NCI-H510A treated with DMSO at 0.1 percent for 48 hours (cell line): ENCODE data around the gene APRT.
"Not testable (repeated sequence)": the region's sequence is repeated elsewhere in the genome, so short reads cannot be mapped to it uniquely, and the experiment has no call there.

Experiments
- DNase-seq: peaks from one replicate; lab custom pipeline; 2025; lab: John Stamatoyannopoulos, UW

The APRT gene

DNA sequence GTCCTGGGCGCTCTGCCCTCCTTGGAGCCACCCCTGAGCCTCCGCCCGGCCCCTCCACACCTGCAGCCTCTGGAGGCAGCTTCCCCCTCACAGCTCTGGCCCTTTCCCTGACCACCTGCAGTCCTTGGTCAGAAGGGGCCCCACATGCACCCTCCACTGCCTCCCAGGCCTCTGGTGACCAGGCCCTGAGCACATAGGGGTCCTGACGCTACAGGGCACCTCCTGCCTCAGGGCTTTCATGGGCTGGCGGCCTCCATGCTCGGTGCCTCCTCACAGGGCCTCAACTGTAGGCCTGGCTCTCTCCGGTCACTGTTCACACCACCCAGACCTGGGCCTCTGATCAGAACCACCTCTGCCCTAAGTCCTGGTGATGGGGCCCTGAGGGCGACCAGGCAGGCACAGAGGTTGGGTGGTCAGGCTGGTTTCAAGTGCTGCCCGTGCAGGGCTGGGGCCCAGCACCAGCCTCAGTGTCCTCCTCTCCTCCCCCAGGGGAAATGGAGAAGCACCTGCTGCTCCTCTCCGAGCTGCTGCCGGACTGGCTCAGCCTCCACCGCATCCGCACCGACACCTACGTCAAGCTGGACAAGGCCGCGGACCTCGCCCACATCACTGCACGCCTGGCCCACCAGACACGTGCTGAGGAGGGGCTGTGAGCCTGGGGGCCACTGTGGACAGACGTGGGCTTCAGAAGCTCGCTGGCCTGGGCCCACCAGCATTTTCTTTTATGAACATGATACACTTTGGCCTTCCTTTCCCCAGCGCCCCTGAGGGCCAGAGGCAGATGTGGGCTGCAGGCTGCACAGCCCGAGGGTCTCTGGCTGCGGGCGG, 3.9 kb downstream of the APRT start:
- DNase-seq = no peak

DNA sequence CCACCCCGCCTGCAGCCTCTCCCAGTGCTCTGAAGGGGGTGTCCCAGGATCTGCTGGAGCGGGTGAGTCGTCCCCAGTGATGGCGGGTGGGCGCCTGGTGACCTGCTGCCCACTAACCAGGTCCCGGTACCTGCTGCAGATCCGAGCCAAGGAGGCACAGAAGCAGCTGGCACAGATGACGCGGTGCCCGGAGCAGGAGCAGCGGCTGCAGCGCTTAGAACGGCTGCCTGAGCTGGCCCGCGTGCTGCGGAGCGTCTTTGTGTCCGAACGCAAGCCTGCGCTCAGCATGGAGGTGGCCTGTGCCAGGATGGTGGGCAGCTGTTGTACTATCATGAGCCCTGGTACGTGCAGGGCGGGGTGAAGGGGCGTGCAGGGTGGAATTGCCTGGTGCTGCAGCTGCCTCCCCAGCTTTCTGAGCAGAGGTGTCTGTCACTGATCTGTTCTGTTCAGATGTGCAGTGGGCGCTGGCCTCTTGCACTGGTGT, 4.5 kb downstream of the APRT start:
- DNase-seq = no peak

DNA sequence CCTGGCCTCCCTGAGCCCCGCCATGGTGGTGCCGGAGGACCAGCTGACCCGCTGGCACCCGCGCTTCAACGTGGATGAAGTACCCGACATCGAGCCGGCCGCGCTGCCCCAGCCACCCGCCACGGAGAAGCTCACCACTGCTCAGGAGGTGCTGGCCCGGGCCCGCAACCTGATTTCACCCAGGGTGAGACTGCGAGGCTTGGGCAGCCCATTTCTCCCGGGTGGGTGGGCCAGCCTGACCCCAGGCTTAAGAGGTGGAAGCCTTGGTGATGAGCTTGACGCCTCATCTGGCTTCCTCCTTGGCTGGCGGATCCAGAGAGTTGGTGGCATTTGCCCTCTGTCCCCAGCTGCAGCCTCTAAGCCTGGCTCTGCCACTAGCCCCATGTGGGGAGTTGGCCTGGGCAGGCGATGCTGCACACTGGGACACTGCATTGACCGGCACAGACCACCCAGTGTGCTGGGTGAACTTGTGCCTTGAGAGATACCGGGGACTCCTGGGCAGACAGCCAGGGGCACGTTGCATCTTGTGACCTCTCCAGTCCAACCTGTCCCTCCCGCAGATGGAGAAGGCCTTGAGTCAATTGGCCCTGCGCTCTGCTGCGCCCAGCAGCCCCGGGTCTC, 5.1 kb downstream of the APRT start:
- no peak for DNase-seq

DNA sequence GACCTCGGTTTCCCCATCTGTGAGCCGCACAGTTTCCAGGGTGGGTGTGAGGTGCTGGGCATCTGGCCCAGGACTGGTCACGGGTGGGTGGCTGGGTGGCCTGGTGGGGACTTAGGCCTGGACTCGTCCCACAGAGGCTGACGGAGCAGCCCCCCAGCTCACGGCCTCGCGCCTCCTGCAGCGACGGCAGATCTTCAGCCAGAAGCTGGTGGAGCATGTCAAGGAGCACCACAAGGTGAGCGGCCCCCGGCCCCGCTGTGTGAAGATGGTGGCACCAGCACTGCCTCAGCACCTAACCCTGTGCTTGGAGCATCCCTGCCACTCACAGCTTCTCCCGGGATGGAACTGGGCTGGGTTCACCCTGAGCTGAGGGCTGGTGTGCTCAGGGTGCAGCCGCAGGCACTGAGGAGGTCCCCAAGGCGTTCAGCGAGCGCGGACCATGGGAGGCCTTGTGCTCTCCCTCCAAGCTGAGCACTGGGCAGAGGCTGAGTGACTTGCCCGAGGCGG, 5.8 kb downstream of the APRT start:
- no peak for DNase-seq

DNA sequence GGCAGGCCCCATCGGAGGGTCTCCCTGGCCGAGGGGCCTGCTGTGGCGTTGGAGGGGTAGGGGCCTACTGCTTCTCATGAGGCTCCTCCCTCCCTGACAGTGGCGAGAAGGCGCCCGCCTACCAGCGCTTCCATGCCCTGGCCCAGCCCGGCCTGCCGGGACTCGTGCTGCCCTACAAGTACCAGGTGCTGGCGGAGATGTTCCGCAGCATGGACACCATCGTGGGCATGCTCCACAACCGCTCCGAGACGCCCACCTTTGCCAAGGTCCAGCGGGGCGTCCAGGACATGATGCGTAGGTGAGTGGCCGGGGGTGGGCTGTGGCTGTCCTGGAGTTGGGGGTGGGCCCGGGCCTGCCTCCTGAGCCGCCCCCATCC, 6.4 kb downstream of the APRT start:
- DNase-seq = no peak

DNA sequence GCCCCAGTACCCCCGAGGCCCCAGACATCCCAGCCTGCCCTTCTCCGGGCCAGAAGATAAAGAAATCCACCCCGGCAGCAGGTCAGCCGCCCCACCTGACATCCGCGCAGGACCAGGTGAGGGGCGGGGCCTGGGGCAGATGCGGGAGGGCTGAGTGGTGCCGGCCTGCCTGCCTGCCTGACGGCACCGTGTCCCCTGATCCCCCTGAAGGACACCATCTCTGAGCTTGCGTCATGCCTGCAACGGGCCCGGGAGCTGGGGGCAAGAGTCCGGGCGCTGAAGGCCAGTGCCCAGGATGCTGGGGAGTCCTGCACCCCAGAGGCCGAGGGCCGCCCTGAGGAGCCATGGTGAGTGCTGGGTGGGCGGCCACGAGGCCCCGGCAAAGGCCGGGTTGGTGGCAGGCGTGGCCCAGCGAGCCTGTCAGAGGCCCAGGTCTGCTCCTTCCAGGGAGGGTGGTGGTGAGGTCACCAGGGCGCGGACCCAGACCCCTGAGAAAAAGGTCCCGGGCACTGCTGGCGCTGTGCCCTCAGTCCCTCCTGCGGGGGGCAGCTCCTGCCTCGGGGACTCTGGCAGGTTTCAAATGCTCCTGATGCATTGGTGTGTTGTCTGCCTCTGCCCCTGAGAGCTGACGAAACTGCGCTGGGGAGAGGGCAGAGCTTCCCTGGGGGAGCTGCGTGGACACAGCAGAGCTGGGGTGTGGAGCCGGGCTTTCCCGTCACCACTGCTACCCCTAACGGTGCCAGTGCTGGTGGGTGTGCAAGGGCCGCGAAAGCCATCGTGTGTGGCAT, 7.0 kb downstream of the APRT start:
- peak; percentile 26 for DNase-seq

DNA sequence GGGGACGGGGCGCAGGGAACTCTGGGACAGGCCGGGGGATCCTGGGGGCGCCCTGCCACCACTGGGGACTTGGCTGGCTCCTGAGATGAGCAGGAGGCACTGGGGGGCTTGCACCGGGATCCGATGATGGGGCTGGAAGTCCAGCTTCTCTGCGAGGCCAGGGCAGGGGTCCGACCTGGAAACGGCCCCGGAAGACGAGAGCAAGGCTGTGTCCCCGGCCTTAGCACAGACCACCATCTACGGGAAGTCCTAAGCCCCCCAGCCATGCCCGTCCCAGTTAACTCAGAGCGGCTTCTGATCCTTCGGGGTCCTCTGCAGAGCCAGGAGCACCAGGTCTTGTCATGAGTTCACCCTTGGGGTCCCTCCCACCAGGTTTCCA, 7.6 kb downstream of the APRT start:
- DNase-seq = no peak

DNA sequence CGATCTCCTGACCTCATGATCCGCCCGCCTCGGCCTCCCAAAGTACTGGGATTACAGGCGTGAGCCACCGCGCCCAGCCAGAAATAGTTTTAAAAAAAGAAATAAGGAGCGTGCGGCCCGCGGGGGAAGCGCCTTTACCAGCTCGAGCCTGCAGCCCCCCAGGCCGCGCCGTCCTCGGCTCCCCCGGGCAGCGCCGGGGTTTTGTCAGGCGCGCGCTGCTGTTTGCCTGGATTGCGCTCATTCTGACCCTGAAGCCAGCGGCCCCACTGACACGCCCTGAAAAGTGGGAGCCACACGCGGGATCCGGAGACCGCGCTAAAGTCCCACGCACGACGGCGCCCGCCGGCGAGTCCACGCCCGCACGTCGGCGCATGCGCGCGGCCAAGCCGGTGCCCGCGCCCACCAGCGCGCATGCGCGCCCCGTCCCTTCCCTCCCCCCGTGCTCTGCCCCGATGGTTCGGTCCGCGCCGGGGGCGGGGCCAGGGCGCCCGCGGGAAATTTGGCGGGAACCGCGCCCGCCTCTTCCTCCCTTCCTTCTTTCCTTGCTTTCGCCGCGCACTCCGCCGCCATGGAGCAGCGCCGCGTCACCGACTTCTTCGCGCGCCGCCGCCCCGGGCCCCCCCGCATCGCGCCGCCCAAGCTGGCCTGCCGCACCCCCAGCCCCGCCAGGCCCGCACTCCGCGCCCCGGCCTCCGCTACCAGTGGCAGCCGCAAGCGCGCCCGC, 8.3 kb downstream of the APRT start, which contains the start of gene CDT1:
Gene CDT1, plus strand, starts transcription at position 526 of the 724 bp plus-strand sequence. Its CDS starts 43 bp downstream, at position 569.
- peak; percentile 59 for DNase-seq

DNA sequence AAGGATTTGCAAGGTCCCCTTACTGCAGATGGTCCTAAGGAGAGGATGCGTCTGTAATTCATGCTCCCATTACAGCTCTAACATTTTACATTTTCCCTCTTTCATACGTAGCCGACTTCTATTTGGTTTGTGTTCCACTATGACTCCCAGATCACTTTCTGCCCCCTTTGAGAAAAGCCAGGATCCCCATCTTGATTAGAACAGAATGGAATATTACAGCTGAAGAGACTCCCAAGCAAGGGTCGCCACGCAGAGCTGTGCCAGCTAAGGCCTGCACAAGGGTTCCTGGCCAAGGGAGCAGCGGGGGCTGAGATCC, 11.5 kb downstream of the APRT start:
- DNase-seq = no peak

DNA sequence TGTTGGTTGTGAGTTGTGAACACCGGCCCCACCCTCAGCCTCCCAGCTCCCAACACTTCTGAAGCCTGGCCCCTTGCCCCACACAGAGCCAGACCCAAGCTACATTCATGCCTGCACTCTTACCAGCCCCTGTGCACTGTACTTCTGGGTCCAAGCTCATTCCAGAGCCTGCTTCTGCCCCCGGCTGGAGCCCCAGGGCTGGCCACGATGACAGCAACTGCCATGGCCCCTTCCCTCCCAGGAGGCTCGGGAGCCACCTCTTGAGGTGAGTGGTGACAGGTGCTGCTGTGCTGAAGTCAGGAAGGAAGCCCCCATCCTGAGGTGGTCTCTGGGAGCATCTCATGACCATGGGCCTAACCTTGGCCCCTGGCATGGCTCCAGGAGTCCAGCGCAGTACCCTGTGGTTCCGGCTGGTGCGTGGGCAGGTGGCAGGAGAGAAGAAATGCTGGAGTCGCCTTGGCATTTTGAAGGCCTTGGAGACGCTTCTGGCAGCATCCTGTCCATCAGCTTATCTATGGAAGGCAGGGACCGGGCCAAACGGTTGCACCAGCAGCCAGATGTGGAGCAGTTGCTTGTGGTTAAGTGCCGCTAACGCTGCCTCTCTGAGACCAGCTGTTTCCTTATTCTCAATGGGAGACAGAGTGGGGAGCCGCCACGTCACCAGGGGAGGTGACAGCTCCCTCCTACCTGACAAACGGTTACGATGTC, 12.0 kb downstream of the APRT start:
- DNase-seq = no peak

DNA sequence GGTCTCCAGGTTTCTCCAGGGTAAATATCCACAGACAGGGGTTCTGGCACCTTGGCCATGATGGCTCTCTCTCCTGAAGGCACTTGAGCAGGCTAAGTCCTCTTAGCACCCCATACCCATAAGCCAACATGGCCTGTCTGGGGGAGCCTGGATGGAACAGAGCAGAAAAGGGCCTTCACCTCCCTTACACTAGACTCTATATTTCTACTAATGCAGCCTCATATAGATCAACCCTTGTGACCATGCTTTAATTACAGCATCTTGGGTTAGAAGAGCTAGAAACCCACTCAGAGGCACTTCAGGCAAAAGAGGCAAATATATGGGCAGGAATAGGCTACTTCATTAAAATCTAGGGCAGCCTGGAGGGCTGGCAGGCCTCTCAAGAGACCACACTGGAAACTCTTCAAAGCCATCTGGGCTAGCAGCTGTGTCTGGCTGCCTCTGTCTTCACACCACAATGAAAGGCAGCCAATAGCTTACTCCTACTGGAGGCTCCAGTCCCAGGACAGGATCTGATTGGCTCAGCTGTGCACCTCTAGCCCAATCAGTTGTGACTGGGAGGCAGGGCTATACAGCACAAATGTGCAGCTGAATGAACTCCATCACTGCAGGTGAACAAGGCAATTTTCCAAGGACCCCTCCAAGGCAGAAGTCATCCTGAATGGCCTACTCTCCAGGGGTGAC, 12.8 kb downstream of the APRT start:
- no peak for DNase-seq

DNA sequence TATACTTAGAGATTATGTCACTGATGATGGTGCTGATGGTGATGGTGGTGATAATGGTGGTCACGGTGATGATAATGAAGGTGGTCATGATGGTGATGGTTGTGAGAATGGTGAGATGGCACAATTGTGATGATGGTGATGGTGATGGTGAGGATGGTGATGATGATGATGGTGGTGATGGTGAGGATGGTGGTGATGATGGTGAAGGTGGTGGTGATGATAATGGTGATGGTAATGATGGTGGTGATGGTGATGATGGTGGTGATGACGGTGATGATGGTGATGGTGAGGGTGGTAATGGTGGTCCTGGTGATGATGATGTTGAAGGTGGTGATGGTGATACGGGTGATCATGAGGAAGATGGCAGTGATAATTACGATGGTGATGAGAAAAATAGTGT, 13.7 kb downstream of the APRT start:
- DNase-seq = no peak

DNA sequence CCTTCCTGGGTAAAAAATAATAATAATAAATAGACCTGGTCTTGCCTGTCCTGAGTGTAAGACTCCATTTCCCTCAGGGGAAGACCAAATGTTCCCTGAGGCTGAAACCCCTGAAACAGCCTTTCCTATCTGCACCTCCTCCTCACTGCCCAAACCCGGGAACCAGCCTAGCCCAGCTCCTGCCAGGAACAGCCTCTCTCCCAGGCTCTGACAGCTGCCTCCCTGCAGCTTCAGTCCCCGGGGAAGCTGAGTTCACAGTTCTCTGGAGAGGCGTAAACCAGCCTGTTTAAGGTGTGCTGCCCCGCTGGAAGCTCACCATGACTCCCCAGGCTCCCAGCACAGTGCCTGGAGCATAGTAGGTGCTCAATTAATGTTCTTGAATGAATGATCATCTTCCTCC, 15.4 kb downstream of the APRT start:
- no peak for DNase-seq

DNA sequence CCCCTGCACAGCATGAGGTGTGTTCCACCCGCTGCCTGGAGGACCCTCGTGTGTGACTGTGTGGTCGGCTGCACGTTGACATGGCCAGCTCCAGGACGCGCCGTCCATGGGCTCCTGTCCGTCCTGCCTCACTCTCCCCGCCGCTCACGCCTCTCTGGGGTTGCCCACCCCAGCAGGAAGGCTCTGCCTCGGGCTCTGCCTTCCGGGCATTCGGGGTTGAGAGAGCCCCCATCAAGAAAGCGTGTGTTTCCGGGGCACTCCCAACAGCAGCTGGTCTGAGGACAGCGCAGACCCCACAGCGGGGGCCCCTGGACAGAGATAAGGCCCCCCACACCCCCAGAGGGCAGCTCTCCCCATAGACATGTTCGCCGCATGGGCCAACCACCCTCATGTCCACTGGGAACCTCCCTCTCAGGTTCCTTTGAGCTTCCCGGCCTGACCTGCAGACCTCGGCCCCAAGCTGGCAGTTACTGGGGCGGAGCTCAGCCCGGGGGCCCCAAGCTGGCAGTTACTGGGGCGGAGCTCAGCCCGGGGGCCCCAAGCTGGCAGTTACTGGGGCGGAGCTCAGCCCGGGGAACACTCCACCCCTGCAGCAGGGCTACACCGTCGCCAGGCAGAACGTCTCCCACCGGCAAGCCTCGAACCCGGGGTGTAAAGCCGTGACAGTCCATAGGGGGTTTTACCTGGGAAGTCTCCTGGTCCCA, 18.3 kb downstream of the APRT start:
- no peak for DNase-seq

DNA sequence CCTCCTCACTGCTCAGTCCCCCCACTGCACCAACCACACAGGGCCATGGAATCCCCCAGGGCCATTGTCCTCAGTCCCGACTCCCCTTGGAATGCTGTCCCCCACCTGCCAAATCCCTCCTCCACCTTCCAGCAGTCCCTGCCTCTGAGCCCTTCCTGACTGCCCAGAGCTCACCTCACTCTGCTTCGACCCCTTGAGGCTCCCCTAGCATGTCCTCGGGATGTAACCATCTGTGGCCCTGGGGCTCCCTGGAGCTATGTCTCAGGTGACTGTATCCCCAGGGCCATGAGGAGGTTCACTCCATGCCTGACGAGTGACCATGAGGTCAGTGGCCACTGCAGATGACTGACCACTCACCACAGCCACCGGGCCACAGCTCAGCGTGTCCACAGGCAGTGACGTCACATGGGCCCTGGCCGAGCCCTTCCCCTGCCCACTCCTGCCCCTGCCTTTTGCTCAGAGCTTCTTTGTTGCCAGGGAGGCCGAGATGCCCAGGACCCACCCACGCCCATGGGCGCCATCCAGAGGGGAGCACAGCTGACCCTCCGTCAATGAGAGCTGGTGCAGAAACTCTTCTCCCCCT, 19.0 kb downstream of the APRT start:
- no peak for DNase-seq

DNA sequence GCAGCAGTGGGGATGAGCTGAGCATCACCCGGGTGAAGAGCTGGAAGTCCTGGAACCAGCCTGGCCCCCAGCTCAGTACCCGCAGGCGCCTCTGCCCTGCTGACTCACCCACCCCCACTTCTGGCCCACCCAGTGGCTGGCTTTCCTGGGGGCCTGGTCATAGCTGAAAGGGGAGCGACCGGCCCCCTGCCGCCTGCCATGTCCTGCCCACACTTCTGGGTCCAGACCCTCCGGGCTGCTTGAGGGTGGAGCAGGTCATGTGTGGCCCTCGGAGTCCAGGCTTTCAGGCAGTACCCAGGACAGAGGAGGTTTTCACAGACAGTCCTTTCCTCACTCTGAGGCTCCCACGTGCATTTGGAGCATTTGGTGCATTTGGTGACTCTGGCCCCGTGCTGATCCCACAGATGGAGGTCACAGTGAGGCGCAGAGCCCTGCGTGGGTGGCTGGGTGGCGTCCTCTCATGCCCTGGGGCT, 19.6 kb downstream of the APRT start:
- DNase-seq = no peak

DNA sequence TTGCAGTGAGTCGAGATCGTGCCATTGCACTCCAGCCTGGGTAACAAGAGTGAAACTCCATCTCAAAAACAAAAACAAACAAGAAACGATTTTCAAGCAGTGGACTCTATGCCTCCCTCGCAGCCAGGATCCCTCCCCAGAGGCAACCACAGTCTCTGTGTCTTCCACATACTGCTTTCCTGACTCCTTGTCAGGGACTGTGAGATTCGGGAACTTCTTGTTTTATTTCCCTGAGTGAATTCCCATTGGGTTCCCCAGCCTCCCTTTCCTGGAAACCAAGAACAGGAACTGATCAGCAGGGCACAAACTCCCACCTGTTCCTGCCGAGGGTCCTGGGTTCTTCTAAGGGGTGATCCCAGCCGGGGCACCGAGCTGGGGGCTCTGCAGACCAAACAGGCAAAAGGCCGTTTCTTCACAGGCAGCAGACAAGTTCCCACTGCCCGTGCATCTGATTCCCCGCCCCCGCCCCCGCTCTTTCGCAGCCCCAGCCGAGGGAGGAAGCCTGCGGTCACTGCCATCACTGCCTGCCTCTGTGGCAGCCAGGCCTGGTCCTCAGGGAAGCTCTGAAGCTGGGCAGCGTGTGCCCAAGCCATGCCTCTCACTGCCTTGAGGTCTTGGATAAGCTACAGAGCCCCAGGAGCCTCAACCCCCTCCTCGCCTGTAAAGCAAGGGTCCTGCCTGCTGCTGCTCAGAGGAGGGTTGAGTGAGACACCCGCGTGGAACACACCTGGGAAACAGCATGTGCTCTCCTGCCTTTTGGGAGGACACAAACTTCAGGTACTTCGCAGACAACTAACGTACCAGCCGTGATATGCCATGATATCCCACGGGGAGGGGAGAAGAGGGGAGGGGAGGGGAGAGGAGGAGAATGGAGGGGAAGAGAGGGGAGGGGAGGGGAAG, 21.2 kb downstream of the APRT start:
- DNase-seq = no peak

DNA sequence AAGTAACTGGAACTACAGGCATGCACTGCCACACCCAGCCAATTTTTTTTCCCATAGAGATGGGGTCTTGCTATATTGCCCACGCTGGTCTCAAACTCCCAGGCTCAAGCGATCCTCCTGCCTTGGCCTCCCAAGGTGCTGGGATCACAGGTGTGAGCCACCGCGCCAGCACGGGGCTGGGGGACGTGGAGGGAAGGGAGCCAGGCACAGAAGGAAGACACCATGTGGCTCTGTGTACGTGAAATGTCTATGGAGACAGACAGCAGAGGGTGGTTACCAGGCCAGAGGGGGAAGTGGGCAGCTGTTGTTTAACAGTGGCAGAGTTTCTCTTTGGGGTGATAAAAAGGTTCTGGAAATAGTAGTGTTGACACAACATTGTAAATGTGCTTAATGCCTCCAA, 22.1 kb downstream of the APRT start:
- no peak for DNase-seq

DNA sequence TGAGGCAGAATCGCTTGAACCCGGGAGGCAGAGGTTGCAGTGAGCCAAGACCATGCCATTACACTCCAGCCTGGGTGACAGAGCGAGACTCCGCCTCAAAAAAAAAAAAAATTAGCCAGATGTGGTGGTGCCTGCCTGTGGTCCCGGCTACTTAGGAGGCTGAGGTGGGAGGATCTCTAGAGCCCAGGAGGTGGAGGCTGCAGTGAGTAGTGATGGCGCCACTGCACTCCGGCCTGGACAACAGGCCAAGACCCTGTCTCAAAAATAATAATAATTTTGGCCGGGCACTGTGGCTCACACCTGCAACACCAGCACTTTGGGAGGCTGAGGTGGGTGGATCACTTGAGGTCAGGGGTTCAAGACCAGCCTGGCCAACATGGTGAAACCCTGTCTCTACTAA, 23.0 kb downstream of the APRT start:
- DNase-seq = not testable (repeated sequence)
